Astrocyte of the cerebellum (primary cell): ENCODE measurements around the gene EDA.

ENCODE experiments used
- DNase-seq: peaks from one replicate; pipeline ENCODE4 v3.0.0-alpha.2; 2011; ENCODE audit warnings: low read depth
- H3K4me3 ChIP-seq: 2 replicates; pipeline ENCODE4 v1.5.1; 2011; ENCODE audit warnings: mild to moderate bottlenecking, low read depth, low read length, moderate library complexity
- CTCF ChIP-seq: IDR thresholded peaks from 2 replicates; pipeline ENCODE4 v1.5.1; 2012; ENCODE audit warnings: low read length, low read depth, moderate library complexity, mild to moderate bottlenecking; ENCODE audit errors: missing control alignments
- in situ Hi-C: cut with HindIII; loops from 2 replicates; pipeline ENCODE4 v1.10.0; 2017; ENCODE audit warnings: low sequenced_read_pairs

Gene EDA

GRCh38 chrX:69718102-69718501 lies 102.2 kb downstream of the EDA start:
- DNase-seq = no peak
- no peak for TF ChIP-seq CTCF
- H3K4me3 ChIP-seq = no peak overlapping the region
- in situ Hi-C loops = no loop called here

- no peak for TF ChIP-seq CTCF
- in situ Hi-C loops = no loop called here
- DNase-seq = no peak
- no peak overlapping the region for H3K4me3 ChIP-seq
Observed at GRCh38 chrX:69724307-69724706, 108.4 kb downstream of the EDA start.

DNA sequence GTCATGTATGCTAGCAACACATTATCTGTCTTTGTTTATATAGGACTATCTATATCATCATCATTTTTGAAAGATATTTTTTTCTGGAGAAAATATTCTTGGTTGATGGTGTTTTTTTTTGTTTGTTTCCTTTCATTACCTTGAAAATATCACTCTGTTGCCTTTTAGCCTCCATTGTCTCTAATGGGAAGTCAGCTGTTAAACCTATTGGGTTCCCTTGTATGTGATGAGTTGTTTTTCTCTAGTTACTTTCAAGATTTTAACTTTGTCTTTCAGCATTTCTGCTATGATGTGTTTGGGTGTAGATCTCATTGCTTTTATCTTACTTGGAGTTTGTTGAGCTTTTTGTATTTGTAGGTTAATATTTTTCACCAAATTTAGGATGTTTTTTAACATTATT lies 124.4 kb downstream of the EDA start:
- no peak for TF ChIP-seq CTCF
- no peak overlapping the region for H3K4me3 ChIP-seq
- in situ Hi-C loops = no loop called here
- DNase-seq = no peak

- H3K4me3 ChIP-seq = no peak overlapping the region
- in situ Hi-C loops = no loop called here
- no peak for TF ChIP-seq CTCF
- DNase-seq = no peak
Observed at GRCh38 chrX:69741721-69742120, 125.8 kb downstream of the EDA start.

- no peak for DNase-seq
- H3K4me3 ChIP-seq = no peak overlapping the region
- TF ChIP-seq CTCF = no peak
- in situ Hi-C loops = no loop called here
Observed at GRCh38 chrX:69746051-69746450, 130.1 kb downstream of the EDA start.

DNA sequence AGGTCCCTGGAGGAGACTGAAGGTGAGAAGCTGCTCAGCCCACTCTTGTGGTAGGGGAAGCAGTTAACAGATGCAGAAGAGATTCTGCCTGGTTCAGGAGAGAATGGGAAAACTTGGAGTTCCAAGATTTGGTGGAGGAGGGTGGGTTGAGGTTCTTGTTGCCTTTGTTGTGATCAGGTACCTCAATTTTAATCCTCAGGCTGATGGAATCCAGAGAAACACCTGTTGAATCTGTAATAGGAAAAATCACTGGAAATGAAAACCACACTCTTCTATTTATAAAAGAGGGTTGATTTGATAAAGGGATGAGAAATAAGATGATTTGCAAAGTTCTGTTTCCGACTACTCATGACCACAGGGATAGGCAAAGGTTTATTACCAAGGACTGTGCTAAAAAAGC lies 132.1 kb downstream of the EDA start:
- in situ Hi-C loops = no loop called here
- no peak for DNase-seq
- no peak for TF ChIP-seq CTCF
- no peak overlapping the region for H3K4me3 ChIP-seq
